HG03571 (cell line): Measurements from ENCODE around the gene RGS10.

ENCODE experiments used
- ATAC-seq: cut with Tn5 transposase; IDR thresholded peaks from one replicate; pipeline ENCODE4 v1.9.1; 2021; ENCODE audit not compliant: unreplicated experiment

Gene RGS10

GRCh38 chr10:119520283-119520682, 22.2 kb downstream of the RGS10 start:
- no peak for ATAC-seq

GRCh38 chr10:119518936-119519335, 23.6 kb downstream of the RGS10 start:
- no peak for ATAC-seq

GRCh38 chr10:119518176-119518575, 24.3 kb downstream of the RGS10 start:
- ATAC-seq: peak; percentile 13

GRCh38 chr10:119517235-119518141, 25.0 kb downstream of the RGS10 start:
- ATAC-seq: peak; percentile 46

- peak; percentile 73 for ATAC-seq
Observed at GRCh38 chr10:119516381-119517234, 25.9 kb downstream of the RGS10 start.

- ATAC-seq: no peak
Observed at GRCh38 chr10:119515511-119516045, 26.9 kb downstream of the RGS10 start.

GRCh38 chr10:119514819-119515218, 27.7 kb downstream of the RGS10 start:
- no peak for ATAC-seq

GRCh38 chr10:119511828-119512515, 30.5 kb downstream of the RGS10 start:
- no peak for ATAC-seq

GRCh38 chr10:119509909-119510451, 32.5 kb downstream of the RGS10 start:
- ATAC-seq: no peak

- no peak for ATAC-seq
Observed at GRCh38 chr10:119507115-119507514, 35.4 kb downstream of the RGS10 start.

- ATAC-seq: no peak
Observed at GRCh38 chr10:119505588-119506315, 36.8 kb downstream of the RGS10 start.

- no peak for ATAC-seq
Observed at GRCh38 chr10:119505131-119505551, 37.4 kb downstream of the RGS10 start.

- no peak for ATAC-seq
Observed at GRCh38 chr10:119504651-119505050, 37.9 kb downstream of the RGS10 start.

GRCh38 chr10:119503821-119504220, 38.7 kb downstream of the RGS10 start:
- ATAC-seq: no peak

- no peak for ATAC-seq
Observed at GRCh38 chr10:119502618-119503155, 39.8 kb downstream of the RGS10 start.

GRCh38 chr10:119502209-119502608, 40.3 kb downstream of the RGS10 start:
- ATAC-seq: no peak

GRCh38 chr10:119501690-119502089, 40.8 kb downstream of the RGS10 start:
- ATAC-seq: no peak

- ATAC-seq: no peak
Observed at GRCh38 chr10:119500821-119501220, 41.7 kb downstream of the RGS10 start.

- no peak for ATAC-seq
Observed at GRCh38 chr10:119500123-119500795, 42.3 kb downstream of the RGS10 start.
